Panc1 (cell line): Measurements from ENCODE around the gene BSND.

Experiments
- CTCF ChIP-seq: fragments of 450-650 bp; IDR thresholded peaks from 2 replicates; pipeline ENCODE4 v1.5.1; 2017; ENCODE audit warnings: mild to moderate bottlenecking
- REST ChIP-seq, 2 experiments: IDR thresholded peaks; 2 replicates each; pipeline ENCODE4 v1.6.1; 2011 to 2012; ENCODE audit warnings: low read depth in 2 of 2, control low read depth in 1 of 2, low read length in 1 of 2, mild to moderate bottlenecking in 1 of 2, moderate library complexity in 1 of 2; ENCODE audit not compliant: insufficient read depth in 1 of 2
- SIN3A ChIP-seq: IDR thresholded peaks from 2 replicates; pipeline ENCODE4 v1.6.1; 2012; ENCODE audit warnings: low read depth, mild to moderate bottlenecking, low read length, moderate library complexity, borderline replicate concordance; ENCODE audit not compliant: insufficient read depth
- TCF7L2 ChIP-seq: IDR thresholded peaks from 2 replicates; pipeline ENCODE4 v1.6.1; 2011; ENCODE audit warnings: mild to moderate bottlenecking, low read depth, low read length, inconsistent platforms

- TF ChIP-seq TCF7L2 (no peak), SIN3A (no peak), CTCF (no peak), REST (IDR thresholded peaks at IDR 0.05; ENCODE audit: insufficient read depth in 1 of 2, low read depth in 2 of 2, low read length in 1 of 2) (no peak)
Measured at GRCh38 chr1:54989473-54989872, 9.3 kb upstream of the BSND start.
